Activated T-cell treated with anti-CD3 and anti-CD28 coated beads, Interleukin-2, amount 50 U/mL, for 72 hours (primary cell): ENCODE results near the gene FUT6. TPM values are rescaled to one million over a fixed set of nuclear protein-coding genes. Genes with fewer than 3 reads are reported as not detected.

Source experiments
- ATAC-seq, 2 donors: fragments of 150-1000 bp; cut with Tn5 transposase; replicated peaks in 1 of 2; 2 replicates each; pipeline ENCODE4 v1.10.0; 2021; ENCODE audit warnings: moderate library complexity in 2 of 2, mild to moderate bottlenecking in 1 of 2
- DNase-seq, 2 donors: peaks; one replicate each; pipeline ENCODE4 v3.0.0; 2021 to 2022; ENCODE audit warnings: mixed read lengths in 1 of 2
- H3K27ac Mint-ChIP-seq: one replicate; pipeline ENCODE4 v1.8.0; 2022; ENCODE audit warnings: mild to moderate bottlenecking, moderate library complexity, mixed read lengths
- H3K27me3 Mint-ChIP-seq: one replicate; pipeline ENCODE4 v1.8.0; 2022; ENCODE audit warnings: low read depth, mixed read lengths
- H3K36me3 Mint-ChIP-seq, 2 donors: one replicate each; pipeline ENCODE4 v1.8.0; 2022; ENCODE audit warnings: mixed read lengths in 2 of 2, mild to moderate bottlenecking in 1 of 2; ENCODE audit not compliant: insufficient read depth in 2 of 2
- H3K4me1 Mint-ChIP-seq: one replicate; pipeline ENCODE4 v1.8.0; 2022; ENCODE audit warnings: low read depth, mixed read lengths
- H3K4me3 Mint-ChIP-seq, 2 donors: one replicate each; pipeline ENCODE4 v1.8.0; 2022; ENCODE audit warnings: mild to moderate bottlenecking in 2 of 2, mixed read lengths in 2 of 2, moderate library complexity in 2 of 2
- H3K9me3 Mint-ChIP-seq, 2 donors: one replicate each; pipeline ENCODE4 v1.8.0; 2022; ENCODE audit warnings: mixed read lengths in 2 of 2
- total RNA-seq, 2 donors: library from RNA; stranded (reverse); gene quantifications; one replicate each; pipeline ENCODE4 v1.2.3, GENCODE V29; 2022

The FUT6 gene
- total RNA-seq, 2 donors from 2014 or later, result 0.21 TPM; not detected in 1

GRCh38 chr19:5828661-5829566, 10.6 kb downstream of the FUT6 start:
- ATAC-seq (no peak), DNase-seq (peak; percentile 44 to 50)
- Mint-ChIP-seq H3K4me1 (peaks cover 8% of the 10 kb centered on the region), H3K9me3 (no peaks in the 10 kb centered on the region), H3K27me3 (no peaks in the 10 kb centered on the region), H3K4me3 (peak overlapping the region; percentile 97 to 100), H3K36me3 (peaks cover 2% of the 10 kb centered on the region in 2 donors), H3K27ac (peak overlapping the region; percentile 98)

- peaks cover 2% of the 10 kb centered on the region in 2 donors for H3K36me3 Mint-ChIP-seq
- no peaks in the 10 kb centered on the region for H3K27me3 Mint-ChIP-seq
- H3K4me1 Mint-ChIP-seq, result peaks cover 8% of the 10 kb centered on the region
These were observed 11.4 kb downstream of the FUT6 start for GRCh38 chr19:5827891-5828660.

GRCh38 chr19:5827342-5827890, 12.1 kb downstream of the FUT6 start:
- DNase-seq, result peak in 1 of 2 donors; percentile 7
- peak overlapping the region; percentile 99 for H3K27ac Mint-ChIP-seq

More at GRCh38 chr19:5827891-5828660, 11.4 kb downstream of the FUT6 start:
- peak overlapping the region; percentile 98 for H3K27ac Mint-ChIP-seq
- DNase-seq (peak; percentile 96 to 99), ATAC-seq (peak; percentile 84 to 86)
- no peaks in the 10 kb centered on the region for H3K9me3 Mint-ChIP-seq
- peak overlapping the region; percentile 97 to 100 for H3K4me3 Mint-ChIP-seq

GRCh38 chr19:5826531-5827341, 12.8 kb downstream of the FUT6 start:
- DNase-seq (peak; percentile 13 to 22), ATAC-seq (no peak)
- Mint-ChIP-seq H3K36me3 (peaks cover 2% of the 10 kb centered on the region in 2 donors), H3K27me3 (no peaks in the 10 kb centered on the region), H3K4me3 (peak overlapping the region; percentile 98 to 100), H3K27ac (peak overlapping the region; percentile 99), H3K9me3 (no peaks in the 10 kb centered on the region), H3K4me1 (peaks cover 8% of the 10 kb centered on the region)

More at GRCh38 chr19:5827342-5827890, 12.1 kb downstream of the FUT6 start:
- H3K9me3 Mint-ChIP-seq, result no peaks in the 10 kb centered on the region
- peak overlapping the region; percentile 98 to 100 for H3K4me3 Mint-ChIP-seq
- ATAC-seq, result no peak
- H3K4me1 Mint-ChIP-seq, result peaks cover 8% of the 10 kb centered on the region
- peaks cover 2% of the 10 kb centered on the region in 2 donors for H3K36me3 Mint-ChIP-seq
- H3K27me3 Mint-ChIP-seq, result no peaks in the 10 kb centered on the region

GRCh38 chr19:5825178-5825577, 14.3 kb downstream of the FUT6 start:
- Mint-ChIP-seq H3K36me3 (peaks cover 1 to 2% of the 10 kb centered on the region in 2 donors), H3K4me3 (no peak overlapping the region), H3K9me3 (no peaks in the 10 kb centered on the region), H3K27me3 (no peaks in the 10 kb centered on the region), H3K27ac (no peak overlapping the region), H3K4me1 (peaks cover 8% of the 10 kb centered on the region)
- DNase-seq (no peak), ATAC-seq (no peak)

GRCh38 chr19:5824751-5825150, 14.8 kb downstream of the FUT6 start:
- peaks cover 0 to 2% of the 10 kb centered on the region in 2 donors for H3K36me3 Mint-ChIP-seq
- no peaks in the 10 kb centered on the region for H3K27me3 Mint-ChIP-seq
- ATAC-seq, result no peak
- H3K27ac Mint-ChIP-seq, result no peak overlapping the region
- H3K4me3 Mint-ChIP-seq, result no peak overlapping the region
- no peak for DNase-seq
- no peaks in the 10 kb centered on the region for H3K9me3 Mint-ChIP-seq
- H3K4me1 Mint-ChIP-seq, result peaks cover 8% of the 10 kb centered on the region

- H3K36me3 Mint-ChIP-seq, result peaks cover 0 to 2% of the 10 kb centered on the region in 2 donors
- H3K27ac Mint-ChIP-seq, result no peak overlapping the region
- ATAC-seq (no peak), DNase-seq (no peak)
- H3K9me3 Mint-ChIP-seq, result no peaks in the 10 kb centered on the region
- H3K27me3 Mint-ChIP-seq, result no peaks in the 10 kb centered on the region
- H3K4me3 Mint-ChIP-seq, result no peak overlapping the region
- H3K4me1 Mint-ChIP-seq, result peaks cover 8% of the 10 kb centered on the region
These were observed 15.8 kb downstream of the FUT6 start for GRCh38 chr19:5823579-5824281.

DNA sequence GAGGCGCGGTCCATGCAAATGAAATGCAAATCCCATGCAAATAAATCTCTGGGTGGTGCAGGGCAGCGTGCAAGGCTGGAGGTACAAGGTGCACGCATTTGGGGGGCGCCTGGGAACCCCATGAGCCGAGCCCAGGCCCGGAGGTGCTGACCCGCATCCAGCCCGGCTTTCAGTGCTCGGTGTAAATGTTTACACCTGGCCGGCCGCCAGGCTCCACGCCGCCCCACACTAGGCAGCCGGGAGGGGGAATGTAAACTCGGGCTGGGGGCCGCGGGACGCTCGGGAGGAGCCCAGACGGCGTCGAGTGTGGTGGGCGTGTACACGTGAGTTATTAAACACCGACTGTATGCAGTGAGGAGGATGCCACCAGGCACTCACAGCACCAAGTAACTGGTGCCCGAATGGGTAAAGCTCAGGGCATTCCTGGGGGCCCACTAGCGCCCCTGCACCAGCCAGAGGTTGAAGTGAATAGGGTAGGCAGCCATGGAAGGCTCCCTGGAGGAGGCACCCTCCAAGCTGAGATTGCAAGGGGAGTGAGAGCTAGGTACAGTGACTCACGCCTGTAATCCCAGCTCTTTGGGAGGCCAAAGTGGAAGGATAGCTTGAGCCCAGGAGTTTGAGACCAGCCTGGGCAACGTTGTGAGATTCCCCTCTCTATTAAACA, 17.2 kb downstream of the FUT6 start:
- H3K4me3 Mint-ChIP-seq, result no peak overlapping the region

GRCh38 chr19:5821521-5822180, 17.9 kb downstream of the FUT6 start:
- DNase-seq (no peak), ATAC-seq (no peak)
- Mint-ChIP-seq H3K4me3 (no peak overlapping the region), H3K27ac (no peak overlapping the region), H3K36me3 (no peaks in the 10 kb centered on the region), H3K4me1 (peaks cover 3% of the 10 kb centered on the region), H3K27me3 (peaks cover 6% of the 10 kb centered on the region), H3K9me3 (no peaks in the 10 kb centered on the region)

More for the DNA sequence above, 17.2 kb downstream of the FUT6 start:
- DNase-seq (no peak), ATAC-seq (no peak)
- H3K36me3 Mint-ChIP-seq, result no peaks in the 10 kb centered on the region
- H3K27me3 Mint-ChIP-seq, result no peaks in the 10 kb centered on the region
- peaks cover 8% of the 10 kb centered on the region for H3K4me1 Mint-ChIP-seq
- H3K9me3 Mint-ChIP-seq, result no peaks in the 10 kb centered on the region
- no peak overlapping the region for H3K27ac Mint-ChIP-seq

DNA sequence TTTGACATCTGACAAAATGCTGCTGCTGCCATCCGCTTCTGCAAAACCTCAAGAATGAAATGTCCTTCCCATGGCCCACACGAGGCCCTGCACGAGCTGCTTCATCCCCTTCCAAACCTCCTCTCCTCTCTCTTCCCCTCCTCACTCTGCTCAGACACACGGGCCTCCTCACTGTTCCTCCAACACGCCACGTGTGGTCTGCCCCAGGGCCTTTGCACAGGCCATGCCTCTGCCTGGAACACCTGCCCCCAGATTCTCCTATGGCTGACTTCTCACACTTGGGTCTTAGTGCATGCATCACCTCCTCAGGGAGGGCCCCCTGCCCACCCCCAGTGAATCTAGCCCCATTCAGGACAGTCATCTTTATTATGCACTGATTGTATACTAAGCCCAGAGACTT, 18.7 kb downstream of the FUT6 start:
- DNase-seq (no peak), ATAC-seq (no peak)
- no peak overlapping the region for H3K27ac Mint-ChIP-seq
- no peaks in the 10 kb centered on the region for H3K4me1 Mint-ChIP-seq
- no peaks in the 10 kb centered on the region for H3K36me3 Mint-ChIP-seq
- H3K27me3 Mint-ChIP-seq, result peaks cover 9% of the 10 kb centered on the region
- H3K9me3 Mint-ChIP-seq, result no peaks in the 10 kb centered on the region
- H3K4me3 Mint-ChIP-seq, result no peak overlapping the region

- no peaks in the 10 kb centered on the region for H3K36me3 Mint-ChIP-seq
- H3K27me3 Mint-ChIP-seq, result peaks cover 9% of the 10 kb centered on the region
- no peaks in the 10 kb centered on the region for H3K9me3 Mint-ChIP-seq
- no peak overlapping the region for H3K27ac Mint-ChIP-seq
- DNase-seq (no peak), ATAC-seq (no peak)
- H3K4me1 Mint-ChIP-seq, result no peaks in the 10 kb centered on the region
- no peak overlapping the region for H3K4me3 Mint-ChIP-seq
These were observed 20.9 kb downstream of the FUT6 start for GRCh38 chr19:5818594-5818993.
